ENCODE measurements around the gene IGSF6. TPM values are rescaled to one million over a fixed set of nuclear protein-coding genes. Genes with fewer than 3 reads are reported as not detected.

The IGSF6 gene
- total and polyA plus RNA-seq, 9 of the 15 experiments (the other 6 are each of a cell fraction or from before 2014, with no cell fraction given): 0.07 TPM; not detected in 8

DNA sequence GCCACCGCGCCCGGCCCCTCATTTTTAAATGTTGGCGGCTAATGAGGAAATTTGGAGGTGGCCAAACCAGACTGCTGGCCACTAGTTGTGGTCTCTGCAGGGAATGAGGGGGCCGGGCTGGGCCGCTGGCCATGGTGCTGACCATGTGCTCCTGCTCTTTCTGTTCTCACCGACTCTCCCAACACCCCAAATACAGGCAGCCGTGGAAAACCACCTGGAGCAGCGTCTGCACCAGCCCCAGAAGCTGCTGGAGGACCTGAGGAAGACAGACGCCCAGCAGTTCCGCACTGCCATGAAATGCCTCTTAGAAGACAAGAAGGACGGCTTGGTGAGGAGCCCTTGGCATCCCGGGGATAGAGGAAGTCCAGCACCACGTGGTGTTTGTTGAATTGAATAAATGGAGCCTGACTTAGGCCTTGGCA, 32.6 kb upstream of the IGSF6 start (continued):
- TF ChIP-seq CCAR2 (IDR thresholded peaks at IDR 0.05; ENCODE audit: low read depth, low read length) (no peak), ETV5 (CRISPR knock-in tag; IDR thresholded peaks at IDR 0.05; ENCODE audit: low read depth) (no peak), CCNT2 (IDR thresholded peaks at IDR 0.05; ENCODE audit: borderline replicate concordance, extremely low read depth, insufficient read length, low read depth, low read length) (no peak), WHSC1 (IDR thresholded peaks at IDR 0.05; ENCODE audit: low read length) (no peak), TRIM28 (IDR thresholded peaks at IDR 0.05) (no peak), ZBTB43 (CRISPR knock-in tag; IDR thresholded peaks at IDR 0.05) (no peak), NCOA1 (IDR thresholded peaks at IDR 0.05; ENCODE audit: low read depth) (peak; percentile 72; the same call in 1 of the 2 replicates), TAF15 (IDR thresholded peaks at IDR 0.05; ENCODE audit: low read depth, low read length) (no peak), ZNF316 (IDR thresholded peaks at IDR 0.05) (no peak), ZNF76 (CRISPR knock-in tag; IDR thresholded peaks at IDR 0.05; ENCODE audit: borderline replicate concordance) (no peak), SMAD1 (IDR thresholded peaks at IDR 0.05; ENCODE audit: low read depth, low read length, partially characterized antibody) (no peak), ZNF134 (CRISPR knock-in tag; conservative IDR thresholded peaks at IDR 0.05) (no peak), TFE3 (CRISPR knock-in tag; IDR thresholded peaks at IDR 0.05) (no peak), TCF7 (IDR thresholded peaks at IDR 0.05; ENCODE audit: borderline replicate concordance) (no peak), GTF2A2 (tag; IDR thresholded peaks at IDR 0.05) (no peak), MTF1 (CRISPR knock-in tag; IDR thresholded peaks at IDR 0.05; ENCODE audit: borderline replicate concordance) (no peak)
- TF ChIP-seq, protein P1, sequence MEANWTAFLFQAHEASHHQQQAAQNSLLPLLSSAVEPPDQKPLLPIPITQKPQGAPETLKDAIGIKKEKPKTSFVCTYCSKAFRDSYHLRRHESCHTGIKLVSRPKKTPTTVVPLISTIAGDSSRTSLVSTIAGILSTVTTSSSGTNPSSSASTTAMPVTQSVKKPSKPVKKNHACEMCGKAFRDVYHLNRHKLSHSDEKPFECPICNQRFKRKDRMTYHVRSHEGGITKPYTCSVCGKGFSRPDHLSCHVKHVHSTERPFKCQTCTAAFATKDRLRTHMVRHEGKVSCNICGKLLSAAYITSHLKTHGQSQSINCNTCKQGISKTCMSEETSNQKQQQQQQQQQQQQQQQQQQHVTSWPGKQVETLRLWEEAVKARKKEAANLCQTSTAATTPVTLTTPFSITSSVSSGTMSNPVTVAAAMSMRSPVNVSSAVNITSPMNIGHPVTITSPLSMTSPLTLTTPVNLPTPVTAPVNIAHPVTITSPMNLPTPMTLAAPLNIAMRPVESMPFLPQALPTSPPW (CRISPR knock-in tag; IDR thresholded peaks at IDR 0.05): no peak
- TF ChIP-seq, protein P2, sequence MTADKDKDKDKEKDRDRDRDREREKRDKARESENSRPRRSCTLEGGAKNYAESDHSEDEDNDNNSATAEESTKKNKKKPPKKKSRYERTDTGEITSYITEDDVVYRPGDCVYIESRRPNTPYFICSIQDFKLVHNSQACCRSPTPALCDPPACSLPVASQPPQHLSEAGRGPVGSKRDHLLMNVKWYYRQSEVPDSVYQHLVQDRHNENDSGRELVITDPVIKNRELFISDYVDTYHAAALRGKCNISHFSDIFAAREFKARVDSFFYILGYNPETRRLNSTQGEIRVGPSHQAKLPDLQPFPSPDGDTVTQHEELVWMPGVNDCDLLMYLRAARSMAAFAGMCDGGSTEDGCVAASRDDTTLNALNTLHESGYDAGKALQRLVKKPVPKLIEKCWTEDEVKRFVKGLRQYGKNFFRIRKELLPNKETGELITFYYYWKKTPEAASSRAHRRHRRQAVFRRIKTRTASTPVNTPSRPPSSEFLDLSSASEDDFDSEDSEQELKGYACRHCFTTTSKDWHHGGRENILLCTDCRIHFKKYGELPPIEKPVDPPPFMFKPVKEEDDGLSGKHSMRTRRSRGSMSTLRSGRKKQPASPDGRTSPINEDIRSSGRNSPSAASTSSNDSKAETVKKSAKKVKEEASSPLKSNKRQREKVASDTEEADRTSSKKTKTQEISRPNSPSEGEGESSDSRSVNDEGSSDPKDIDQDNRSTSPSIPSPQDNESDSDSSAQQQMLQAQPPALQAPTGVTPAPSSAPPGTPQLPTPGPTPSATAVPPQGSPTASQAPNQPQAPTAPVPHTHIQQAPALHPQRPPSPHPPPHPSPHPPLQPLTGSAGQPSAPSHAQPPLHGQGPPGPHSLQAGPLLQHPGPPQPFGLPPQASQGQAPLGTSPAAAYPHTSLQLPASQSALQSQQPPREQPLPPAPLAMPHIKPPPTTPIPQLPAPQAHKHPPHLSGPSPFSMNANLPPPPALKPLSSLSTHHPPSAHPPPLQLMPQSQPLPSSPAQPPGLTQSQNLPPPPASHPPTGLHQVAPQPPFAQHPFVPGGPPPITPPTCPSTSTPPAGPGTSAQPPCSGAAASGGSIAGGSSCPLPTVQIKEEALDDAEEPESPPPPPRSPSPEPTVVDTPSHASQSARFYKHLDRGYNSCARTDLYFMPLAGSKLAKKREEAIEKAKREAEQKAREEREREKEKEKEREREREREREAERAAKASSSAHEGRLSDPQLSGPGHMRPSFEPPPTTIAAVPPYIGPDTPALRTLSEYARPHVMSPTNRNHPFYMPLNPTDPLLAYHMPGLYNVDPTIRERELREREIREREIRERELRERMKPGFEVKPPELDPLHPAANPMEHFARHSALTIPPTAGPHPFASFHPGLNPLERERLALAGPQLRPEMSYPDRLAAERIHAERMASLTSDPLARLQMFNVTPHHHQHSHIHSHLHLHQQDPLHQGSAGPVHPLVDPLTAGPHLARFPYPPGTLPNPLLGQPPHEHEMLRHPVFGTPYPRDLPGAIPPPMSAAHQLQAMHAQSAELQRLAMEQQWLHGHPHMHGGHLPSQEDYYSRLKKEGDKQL (CRISPR knock-in tag; IDR thresholded peaks at IDR 0.05; ENCODE audit: borderline replicate concordance): no peak
- TF ChIP-seq, protein P3, sequence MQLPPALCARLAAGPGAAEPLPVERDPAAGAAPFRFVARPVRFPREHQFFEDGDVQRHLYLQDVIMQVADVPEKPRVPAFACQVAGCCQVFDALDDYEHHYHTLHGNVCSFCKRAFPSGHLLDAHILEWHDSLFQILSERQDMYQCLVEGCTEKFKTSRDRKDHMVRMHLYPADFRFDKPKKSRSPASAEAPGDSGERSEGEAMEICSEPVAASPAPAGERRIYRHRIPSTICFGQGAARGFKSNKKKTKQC (CRISPR knock-in tag; IDR thresholded peaks at IDR 0.05): no peak
